Measurements from ENCODE around the gene SHE. TPM values are rescaled to one million over a fixed set of nuclear protein-coding genes. Genes with fewer than 3 reads are reported as not detected.

Gene SHE
- total and polyA plus RNA-seq, 8 donors, result 17.7 to 25.3 (median 21.2) TPM

GRCh38 chr1:154483941-154484803, 18.0 kb downstream of the SHE start:
- intact Hi-C loops (cut with DNase I), result loop anchor here (5.0 to 10.0 kb wide), 2 partner anchors 61 to 63 kb away; no protein-coding TSS in a partner anchor
- Histone ChIP-seq H3K4me1 (peaks cover 20 to 52% of the 10 kb centered on the region in 2 donors), H3K4me3 (no peak overlapping the region), H3K36me3 (peaks cover 0 to 19% of the 10 kb centered on the region in 2 donors), H3K27me3 (no peaks in the 10 kb centered on the region), H3K27ac (peak overlapping the region; percentile 69 to 73), H3K9me3 (no peaks in the 10 kb centered on the region)
- DNase-seq (peak in 2 of 4 donors; percentile 65 to 75), ATAC-seq (peak; percentile 82)
- no peak for TF ChIP-seq CTCF (IDR thresholded peaks at IDR 0.05)

- TF ChIP-seq CTCF (IDR thresholded peaks at IDR 0.05), result no peak
- H3K4me1 ChIP-seq, result peaks cover 19 to 50% of the 10 kb centered on the region in 2 donors
- intact Hi-C loops (cut with DNase I), result loop anchor here (5.0 to 10.0 kb wide), 2 partner anchors 64 to 66 kb away; no protein-coding TSS in a partner anchor
- no peak for ATAC-seq
- no peaks in the 10 kb centered on the region for H3K9me3 ChIP-seq
- no peaks in the 10 kb centered on the region for H3K27me3 ChIP-seq
- DNase-seq, result no peak
- no peak overlapping the region for H3K4me3 ChIP-seq
- no peak overlapping the region for H3K27ac ChIP-seq
- H3K36me3 ChIP-seq, result peaks cover 0 to 7% of the 10 kb centered on the region in 2 donors
These were observed 21.2 kb downstream of the SHE start for GRCh38 chr1:154481053-154481452.

- peak; percentile 85 for ATAC-seq
- H3K4me1 ChIP-seq, result peaks cover 13 to 46% of the 10 kb centered on the region in 2 donors
- DNase-seq, result peak in 2 of 4 donors; percentile 85 to 89
- peak; percentile 85 to 92 for TF ChIP-seq CTCF (IDR thresholded peaks at IDR 0.05)
- H3K27ac ChIP-seq, result no peak overlapping the region
- H3K27me3 ChIP-seq, result no peaks in the 10 kb centered on the region
- peaks cover 0 to 7% of the 10 kb centered on the region in 2 donors for H3K36me3 ChIP-seq
- H3K9me3 ChIP-seq, result no peaks in the 10 kb centered on the region
- no peak overlapping the region for H3K4me3 ChIP-seq
- intact Hi-C loops (cut with DNase I), result loop anchor here (5.0 to 10.0 kb wide), 2 partner anchors 65 to 67 kb away; no protein-coding TSS in a partner anchor
These were observed 22.3 kb downstream of the SHE start for GRCh38 chr1:154479764-154480421.

- no peak for ATAC-seq
- Histone ChIP-seq H3K4me3 (no peak overlapping the region), H3K27me3 (no peaks in the 10 kb centered on the region), H3K27ac (no peak overlapping the region), H3K36me3 (peaks cover 0 to 1% of the 10 kb centered on the region in 2 donors), H3K9me3 (no peaks in the 10 kb centered on the region), H3K4me1 (peaks cover 8 to 44% of the 10 kb centered on the region in 2 donors)
- DNase-seq, result no peak
- TF ChIP-seq CTCF (IDR thresholded peaks at IDR 0.05), result no peak
- intact Hi-C loops (cut with DNase I), result no loop called here
These were observed 23.6 kb downstream of the SHE start for GRCh38 chr1:154478639-154479038.

- H3K36me3 ChIP-seq, result no peaks in the 10 kb centered on the region
- no peaks in the 10 kb centered on the region for H3K27me3 ChIP-seq
- H3K27ac ChIP-seq, result no peak overlapping the region
- no peak for TF ChIP-seq CTCF (IDR thresholded peaks at IDR 0.05)
- intact Hi-C loops (cut with DNase I), result no loop called here
- peaks cover 8 to 44% of the 10 kb centered on the region in 2 donors for H3K4me1 ChIP-seq
- DNase-seq (no peak), ATAC-seq (no peak)
- H3K9me3 ChIP-seq, result no peaks in the 10 kb centered on the region
- H3K4me3 ChIP-seq, result no peak overlapping the region
These were observed 24.2 kb downstream of the SHE start for GRCh38 chr1:154478013-154478412.
